ENCODE data around the gene IL11RA.

DNA sequence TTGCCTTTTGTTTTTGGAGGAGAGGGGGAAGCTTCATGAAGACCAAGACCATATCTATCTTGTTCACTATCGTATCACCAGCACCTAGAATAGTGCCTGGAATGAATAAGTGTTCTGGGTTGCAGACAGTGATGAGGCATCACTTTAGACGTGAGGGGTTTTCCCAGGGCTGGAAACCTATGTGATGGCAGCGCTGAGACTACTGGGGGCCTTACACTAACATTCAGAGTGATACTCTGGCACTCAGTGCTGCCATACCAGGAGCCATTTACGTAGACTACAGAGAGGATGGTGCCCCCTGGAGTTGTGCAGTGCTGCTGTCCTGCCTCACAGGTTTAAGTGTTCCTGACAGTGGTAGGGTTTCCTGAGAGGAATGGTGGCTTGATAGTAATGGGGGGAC lies 32.2 kb downstream of the IL11RA start:
- no peak for TF ChIP-seq HDGF (IDR thresholded peaks at IDR 0.05; ENCODE audit: borderline replicate concordance)
- no peak for TF ChIP-seq FOXK2 (IDR thresholded peaks at IDR 0.05)
- TF ChIP-seq SP1 (IDR thresholded peaks at IDR 0.05): no peak
- TF ChIP-seq L3MBTL2 (conservative IDR thresholded peaks at IDR 0.05): no peak
- TF ChIP-seq TARDBP (IDR thresholded peaks at IDR 0.05): no peak
- no peak for TF ChIP-seq ARNT (IDR thresholded peaks at IDR 0.05)
